Keratinocyte (primary cell): ENCODE results near the gene SMC1B. TPM values are rescaled to one million over a fixed set of nuclear protein-coding genes. Genes with fewer than 3 reads are reported as not detected.

Experiments used
- DNase-seq: peaks from one replicate; pipeline ENCODE4 v3.0.0-alpha.2; 2011; ENCODE audit warnings: low read depth, missing footprints, low spot score
- FAIRE-seq: peaks from 2 replicates; lab custom pipeline; 2011; peaks lifted over from hg19 to GRCh38; lab: Jason Lieb, UNC
- H2AFZ ChIP-seq: 2 replicates; pipeline ENCODE4 v1.6.0; 2012; ENCODE audit warnings: low read length, control low read depth, inconsistent platforms; ENCODE audit not compliant: control insufficient read depth
- H3K27ac ChIP-seq: 2 replicates; pipeline ENCODE4 v1.5.1; 2011; ENCODE audit warnings: low read length; ENCODE audit not compliant: control insufficient read depth, insufficient read depth
- H3K27me3 ChIP-seq: 3 replicates; pipeline ENCODE4 v1.6.0; 2011; ENCODE audit warnings: low read length; ENCODE audit not compliant: control insufficient read depth, insufficient read depth; ENCODE audit errors: extremely low read depth
- H3K36me3 ChIP-seq, 2 experiments: 2 replicates in 1 of 2; 3 replicates in 1 of 2; pipeline ENCODE4 v1.5.1; 2011; ENCODE audit warnings: low read length in 2 of 2, mild to moderate bottlenecking in 1 of 2; ENCODE audit not compliant: control insufficient read depth in 2 of 2, insufficient read depth in 2 of 2; ENCODE audit errors: extremely low read depth in 1 of 2
- H3K4me1 ChIP-seq: 3 replicates; pipeline ENCODE4 v1.5.1; 2011; ENCODE audit warnings: low read length; ENCODE audit not compliant: control insufficient read depth, insufficient read depth; ENCODE audit errors: extremely low read depth
- H3K4me2 ChIP-seq: 3 replicates; pipeline ENCODE4 v1.6.0; 2011; ENCODE audit warnings: low read depth, low read length; ENCODE audit not compliant: control insufficient read depth, insufficient read depth; ENCODE audit errors: extremely low read depth
- H3K4me3 ChIP-seq, 3 experiments: fragments of 200-600 bp in 1 of 3; sonication (generic) in 1 of 3; 2 replicates in 2 of 3; 3 replicates in 1 of 3; pipeline ENCODE4 v1.5.1; 2011 to 2016; ENCODE audit warnings: low read length in 3 of 3, mild to moderate bottlenecking in 3 of 3, control low read depth in 2 of 3, inconsistent platforms in 1 of 3, low read depth in 1 of 3, mixed read lengths in 1 of 3, mixed run types in 1 of 3, moderate library complexity in 1 of 3; ENCODE audit not compliant: control insufficient read depth in 2 of 3, insufficient read depth in 2 of 3; ENCODE audit errors: extremely low read depth in 1 of 3
- H3K79me2 ChIP-seq: 2 replicates; pipeline ENCODE4 v1.6.0; 2012; ENCODE audit warnings: low read length; ENCODE audit not compliant: control insufficient read depth, insufficient read depth
- H3K9ac ChIP-seq: 3 replicates; pipeline ENCODE4 v1.6.0; 2011; ENCODE audit warnings: low read length; ENCODE audit not compliant: control insufficient read depth, insufficient read depth; ENCODE audit errors: extremely low read depth
- H3K9me1 ChIP-seq: 3 replicates; pipeline ENCODE4 v1.6.0; 2011; ENCODE audit warnings: low read length; ENCODE audit not compliant: control insufficient read depth, insufficient read depth; ENCODE audit errors: extremely low read depth
- H3K9me3 ChIP-seq: 2 replicates; pipeline ENCODE4 v1.5.1; 2012; ENCODE audit warnings: low read depth, low read length; ENCODE audit not compliant: control insufficient read depth
- H4K20me1 ChIP-seq: 3 replicates; pipeline ENCODE4 v1.6.0; 2011; ENCODE audit warnings: low read length; ENCODE audit not compliant: control insufficient read depth, insufficient read depth; ENCODE audit errors: extremely low read depth
- EZH2 ChIP-seq: IDR thresholded peaks from one replicate; pipeline ENCODE4 v1.6.1; 2012; ENCODE audit warnings: inconsistent platforms, mild to moderate bottlenecking, low read length, moderate library complexity
- dilution Hi-C: fragments of 300-500 bp; cut with MboI; formaldehyde crosslinking; loops from one replicate; pipeline ENCODE4 v1.7.0; 2020; ENCODE audit warnings: low sequenced_read_pairs; ENCODE audit not compliant: extremely low pct_ligation_motif_present
- polyA plus RNA-seq, 5 experiments: library from polyadenylated mRNA; depleted of rRNA in 3 of 5; stranded (reverse) in 3 of 5; stranded (forward) in 1 of 5; unstranded in 1 of 5; fragments of >200 nt; gene quantifications; 1 replicate in 1 of 5; 2 replicates in 3 of 5; 3 replicates in 1 of 5; pipeline versions ENCODE4 v1.2.1 to v1.2.3, GENCODE V29; 2011 to 2012; ENCODE audit warnings: missing spikeins in 2 of 5, low read depth in 1 of 5, low replicate concordance in 1 of 5
- TF ChIP-seq, protein P1 (sequence below), 3 experiments: IDR thresholded peaks in 1 of 3; conservative IDR thresholded peaks in 1 of 3; optimal IDR thresholded peaks in 1 of 3; 2 replicates in 2 of 3; 3 replicates in 1 of 3; pipeline versions ENCODE3 to v1.5.1; 2011; ENCODE audit warnings: low read length in 3 of 3, mild to moderate bottlenecking in 3 of 3, moderate library complexity in 2 of 3, control low read depth in 1 of 3, inconsistent platforms in 1 of 3; ENCODE audit not compliant: insufficient read depth in 2 of 3; ENCODE audit errors: extremely low read depth in 1 of 3

The SMC1B gene
- polyA plus RNA-seq, 1 donor (not counting 4 experiments of a cell fraction or from before 2014, with no cell fraction given) = not detected

DNA sequence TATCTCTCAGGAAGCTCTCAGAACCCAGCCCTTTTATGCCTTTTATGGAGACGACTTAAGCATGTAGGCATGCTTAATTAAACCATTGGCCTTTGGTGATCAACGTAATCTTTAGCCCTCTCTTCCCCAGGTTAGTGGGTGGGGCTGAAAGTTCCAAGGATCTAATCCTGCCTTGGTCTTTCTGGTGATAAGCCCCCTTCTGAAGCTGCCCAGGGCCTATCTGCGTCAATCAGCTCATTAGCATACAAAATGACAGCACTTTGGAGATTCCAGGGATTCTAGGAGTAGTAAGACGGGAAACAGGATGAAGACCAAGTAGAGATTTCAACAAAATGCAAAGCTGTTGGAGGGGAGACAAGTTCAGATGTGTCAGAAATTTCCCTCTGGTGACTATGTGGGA is 100.5 kb downstream of the SMC1B start:
- peaks cover 0 to 8% of the 10 kb centered on the region in 2 experiments for H3K36me3 ChIP-seq
- no peak overlapping the region for H3K4me2 ChIP-seq
- no peak for TF ChIP-seq EZH2
- TF ChIP-seq, protein P1, sequence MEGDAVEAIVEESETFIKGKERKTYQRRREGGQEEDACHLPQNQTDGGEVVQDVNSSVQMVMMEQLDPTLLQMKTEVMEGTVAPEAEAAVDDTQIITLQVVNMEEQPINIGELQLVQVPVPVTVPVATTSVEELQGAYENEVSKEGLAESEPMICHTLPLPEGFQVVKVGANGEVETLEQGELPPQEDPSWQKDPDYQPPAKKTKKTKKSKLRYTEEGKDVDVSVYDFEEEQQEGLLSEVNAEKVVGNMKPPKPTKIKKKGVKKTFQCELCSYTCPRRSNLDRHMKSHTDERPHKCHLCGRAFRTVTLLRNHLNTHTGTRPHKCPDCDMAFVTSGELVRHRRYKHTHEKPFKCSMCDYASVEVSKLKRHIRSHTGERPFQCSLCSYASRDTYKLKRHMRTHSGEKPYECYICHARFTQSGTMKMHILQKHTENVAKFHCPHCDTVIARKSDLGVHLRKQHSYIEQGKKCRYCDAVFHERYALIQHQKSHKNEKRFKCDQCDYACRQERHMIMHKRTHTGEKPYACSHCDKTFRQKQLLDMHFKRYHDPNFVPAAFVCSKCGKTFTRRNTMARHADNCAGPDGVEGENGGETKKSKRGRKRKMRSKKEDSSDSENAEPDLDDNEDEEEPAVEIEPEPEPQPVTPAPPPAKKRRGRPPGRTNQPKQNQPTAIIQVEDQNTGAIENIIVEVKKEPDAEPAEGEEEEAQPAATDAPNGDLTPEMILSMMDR (optimal IDR thresholded peaks at IDR 0.05 in 1 of 3, IDR thresholded peaks at IDR 0.05 in 1 of 3, conservative IDR thresholded peaks at IDR 0.05 in 1 of 3; ENCODE audit: extremely low read depth in 1 of 3, insufficient read depth in 2 of 3, low read length in 3 of 3) = no peak
- dilution Hi-C loops = no loop called here
- H3K79me2 ChIP-seq = peaks cover 51% of the 10 kb centered on the region
- DNase-seq = no peak
- peaks cover 27% of the 10 kb centered on the region for H3K4me1 ChIP-seq
- no peak for FAIRE-seq
- no peak overlapping the region for H3K4me3 ChIP-seq
- peaks cover 3% of the 10 kb centered on the region for H4K20me1 ChIP-seq
- no peak overlapping the region for H3K9ac ChIP-seq
- H2AFZ ChIP-seq = no peak overlapping the region
- H3K9me3 ChIP-seq = no peaks in the 10 kb centered on the region
- H3K9me1 ChIP-seq = peaks cover 6% of the 10 kb centered on the region
- no peak overlapping the region for H3K27ac ChIP-seq
- H3K27me3 ChIP-seq = no peaks in the 10 kb centered on the region

DNA sequence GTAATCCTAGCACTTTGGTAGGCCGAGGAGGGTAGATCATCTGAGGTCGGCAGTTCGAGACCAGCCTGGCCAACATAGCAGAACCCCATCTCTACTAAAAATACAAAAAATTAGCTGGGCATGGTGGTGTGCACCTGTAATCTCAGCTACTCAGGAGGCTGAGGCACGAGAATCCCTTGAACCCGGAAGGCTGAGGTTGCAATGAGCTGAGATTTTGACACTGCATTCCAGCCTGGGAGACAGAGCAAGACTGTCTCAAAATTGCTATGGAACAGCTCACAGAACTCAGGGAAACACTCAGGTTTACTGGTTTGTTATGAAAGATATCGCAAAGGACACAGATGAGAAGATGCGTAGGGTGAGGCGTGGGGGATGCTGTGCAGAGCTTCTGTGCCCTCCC is 101.0 kb downstream of the SMC1B start:
- no peak overlapping the region for H3K9ac ChIP-seq
- dilution Hi-C loops = no loop called here

More for the DNA sequence above, 101.0 kb downstream of the SMC1B start:
- Histone ChIP-seq H3K27me3 (no peaks in the 10 kb centered on the region), H3K4me3 (no peak overlapping the region), H3K9me1 (peaks cover 6% of the 10 kb centered on the region), H3K4me2 (no peak overlapping the region), H2AFZ (no peak overlapping the region), H4K20me1 (peaks cover 3% of the 10 kb centered on the region), H3K9me3 (no peaks in the 10 kb centered on the region), H3K36me3 (peaks cover 0 to 8% of the 10 kb centered on the region in 2 experiments), H3K27ac (no peak overlapping the region), H3K4me1 (peaks cover 22% of the 10 kb centered on the region), H3K79me2 (peaks cover 49% of the 10 kb centered on the region)
- TF ChIP-seq, protein P1 (optimal IDR thresholded peaks at IDR 0.05 in 1 of 3, IDR thresholded peaks at IDR 0.05 in 1 of 3, conservative IDR thresholded peaks at IDR 0.05 in 1 of 3; ENCODE audit: extremely low read depth in 1 of 3, insufficient read depth in 2 of 3, low read length in 3 of 3) = no peak
- TF ChIP-seq EZH2 = no peak
- no peak for FAIRE-seq
- no peak for DNase-seq
